BLaER1 treated with 17β-estradiol and CSF1 and Interleukin-3, amounts not matched to agents 10 nM and 100 nM (cell line): ENCODE data around the gene SV2C.

Source experiments
- H3K27ac ChIP-seq, 11 experiments: shearing (Covaris generic); formaldehyde crosslinking; 2 replicates each; pipeline ENCODE4 v1.8.1; 2022
- H3K27me3 ChIP-seq, 11 experiments: shearing (Covaris generic); formaldehyde crosslinking; 2 replicates each; pipeline ENCODE4 v1.8.1; 2022
- H3K36me3 ChIP-seq, 11 experiments: shearing (Covaris generic); formaldehyde crosslinking; 2 replicates each; pipeline ENCODE4 v1.8.1; 2022
- H3K4me1 ChIP-seq, 10 experiments: shearing (Covaris generic); formaldehyde crosslinking; 2 replicates each; pipeline ENCODE4 v1.8.1; 2022
- H3K4me2 ChIP-seq, 11 experiments: shearing (Covaris generic); formaldehyde crosslinking; 2 replicates each; pipeline ENCODE4 v1.8.1; 2022
- H3K4me3 ChIP-seq, 10 experiments: shearing (Covaris generic); formaldehyde crosslinking; 2 replicates each; pipeline ENCODE4 v1.8.1; 2022
- H3K9ac ChIP-seq, 11 experiments: shearing (Covaris generic); formaldehyde crosslinking; 2 replicates each; pipeline ENCODE4 v1.8.1; 2022
- H3K9me3 ChIP-seq, 11 experiments: shearing (Covaris generic); formaldehyde crosslinking; replicated peaks in 1 of 11; 2 replicates each; pipeline ENCODE4 v1.8.1; 2022
- H4K20me1 ChIP-seq, 11 experiments: shearing (Covaris generic); formaldehyde crosslinking; 2 replicates each; pipeline ENCODE4 v1.8.1; 2022
- Cebpa-rat ChIP-seq, 11 experiments: shearing (Covaris generic); IDR thresholded peaks; 2 replicates each; pipeline ENCODE4 v1.8.1; 2022

The SV2C gene

GRCh38 chr5:76376866-76377230, 293.7 kb downstream of the SV2C start:
- H3K4me1 ChIP-seq: peaks cover 9 to 24% (median 20%) of the 10 kb centered on the region in 10 experiments
- H3K27ac ChIP-seq: no peak overlapping the region
- H3K9ac ChIP-seq: no peak overlapping the region
- H3K36me3 ChIP-seq: no peaks in the 10 kb centered on the region
- H3K27me3 ChIP-seq: no peaks in the 10 kb centered on the region
- H3K9me3 ChIP-seq: no peaks in the 10 kb centered on the region
- H3K4me3 ChIP-seq: no peak overlapping the region
- H4K20me1 ChIP-seq: no peaks in the 10 kb centered on the region
- no peak overlapping the region for H3K4me2 ChIP-seq
- no peak for TF ChIP-seq Cebpa-rat (IDR thresholded peaks at IDR 0.05)

GRCh38 chr5:76378355-76378754, 295.2 kb downstream of the SV2C start:
- no peak overlapping the region for H3K4me3 ChIP-seq
- H3K4me1 ChIP-seq: peaks cover 9 to 14% (median 11%) of the 10 kb centered on the region in 10 experiments
- no peaks in the 10 kb centered on the region for H3K9me3 ChIP-seq
- no peak for TF ChIP-seq Cebpa-rat (IDR thresholded peaks at IDR 0.05)
- no peaks in the 10 kb centered on the region for H3K36me3 ChIP-seq
- H4K20me1 ChIP-seq: no peaks in the 10 kb centered on the region
- peak overlapping the region in 3 of 11 experiments; percentile 40 to 68 (median 56); a peak in 1 of 22 replicates for H3K4me2 ChIP-seq
- no peaks in the 10 kb centered on the region for H3K27me3 ChIP-seq
- H3K27ac ChIP-seq: no peak overlapping the region
- H3K9ac ChIP-seq: no peak overlapping the region

- no peak for TF ChIP-seq Cebpa-rat (IDR thresholded peaks at IDR 0.05)
- no peaks in the 10 kb centered on the region for H3K27me3 ChIP-seq
- no peaks in the 10 kb centered on the region for H3K36me3 ChIP-seq
- no peak overlapping the region for H3K4me3 ChIP-seq
- no peak overlapping the region for H3K9ac ChIP-seq
- peak overlapping the region; percentile 25 to 74 (median 52) for H3K4me2 ChIP-seq
- H3K4me1 ChIP-seq: peaks cover 11 to 20% (median 14%) of the 10 kb centered on the region in 10 experiments
- H4K20me1 ChIP-seq: no peaks in the 10 kb centered on the region
- no peaks in the 10 kb centered on the region for H3K9me3 ChIP-seq
- H3K27ac ChIP-seq: no peak overlapping the region
Observed at GRCh38 chr5:76379316-76379715, 296.1 kb downstream of the SV2C start.

- Histone ChIP-seq H3K27ac (no peak overlapping the region), H3K36me3 (no peaks in the 10 kb centered on the region), H3K9me3 (no peaks in the 10 kb centered on the region), H3K4me2 (peak overlapping the region in 6 of 11 experiments; percentile 25 to 74 (median 60); a peak in 11 of 22 replicates), H3K4me1 (peaks cover 11 to 25% (median 18%) of the 10 kb centered on the region in 10 experiments), H3K9ac (no peak overlapping the region), H4K20me1 (no peaks in the 10 kb centered on the region), H3K27me3 (no peaks in the 10 kb centered on the region), H3K4me3 (no peak overlapping the region)
- TF ChIP-seq Cebpa-rat (IDR thresholded peaks at IDR 0.05): no peak
Observed at GRCh38 chr5:76379855-76380254, 296.7 kb downstream of the SV2C start.

- H3K27ac ChIP-seq: no peak overlapping the region
- no peaks in the 10 kb centered on the region for H3K27me3 ChIP-seq
- H3K9ac ChIP-seq: no peak overlapping the region
- H3K4me3 ChIP-seq: no peak overlapping the region
- no peaks in the 10 kb centered on the region for H3K36me3 ChIP-seq
- H3K4me2 ChIP-seq: no peak overlapping the region
- H3K4me1 ChIP-seq: peaks cover 11 to 25% (median 18%) of the 10 kb centered on the region in 10 experiments
- no peak for TF ChIP-seq Cebpa-rat (IDR thresholded peaks at IDR 0.05)
- no peaks in the 10 kb centered on the region for H4K20me1 ChIP-seq
- no peaks in the 10 kb centered on the region for H3K9me3 ChIP-seq
Observed at GRCh38 chr5:76380346-76381066, 297.3 kb downstream of the SV2C start.

GRCh38 chr5:76383126-76383832, 300.1 kb downstream of the SV2C start:
- no peak for TF ChIP-seq Cebpa-rat (IDR thresholded peaks at IDR 0.05)
- Histone ChIP-seq H3K27ac (no peak overlapping the region), H3K36me3 (no peaks in the 10 kb centered on the region)

GRCh38 chr5:76384189-76384588, 301.0 kb downstream of the SV2C start:
- Histone ChIP-seq H4K20me1 (no peaks in the 10 kb centered on the region), H3K4me1 (peaks cover 6 to 19% (median 15%) of the 10 kb centered on the region in 10 experiments), H3K36me3 (no peaks in the 10 kb centered on the region), H3K9ac (no peak overlapping the region), H3K4me2 (peak overlapping the region in 8 of 11 experiments; percentile 17 to 39 (median 29); a peak in 10 of 22 replicates), H3K9me3 (no peaks in the 10 kb centered on the region), H3K27ac (no peak overlapping the region), H3K4me3 (no peak overlapping the region), H3K27me3 (no peaks in the 10 kb centered on the region)
- TF ChIP-seq Cebpa-rat (IDR thresholded peaks at IDR 0.05): no peak

More at GRCh38 chr5:76383126-76383832, 300.1 kb downstream of the SV2C start:
- Histone ChIP-seq H3K9me3 (no peaks in the 10 kb centered on the region), H3K27me3 (no peaks in the 10 kb centered on the region), H3K4me2 (no peak overlapping the region), H3K4me1 (peaks cover 11 to 25% (median 18%) of the 10 kb centered on the region in 10 experiments), H3K4me3 (no peak overlapping the region), H3K9ac (no peak overlapping the region), H4K20me1 (no peaks in the 10 kb centered on the region)

GRCh38 chr5:76384705-76385104, 301.5 kb downstream of the SV2C start:
- TF ChIP-seq Cebpa-rat (IDR thresholded peaks at IDR 0.05): no peak
- Histone ChIP-seq H3K9me3 (no peaks in the 10 kb centered on the region), H3K4me1 (peaks cover under 1 to 19% (median 15%) of the 10 kb centered on the region in 10 experiments; a peak in 19 of 20 replicates), H3K27ac (no peak overlapping the region), H3K4me3 (no peak overlapping the region), H4K20me1 (no peaks in the 10 kb centered on the region), H3K9ac (no peak overlapping the region), H3K4me2 (peak overlapping the region in 4 of 11 experiments; percentile 18 to 39 (median 30); a peak in 4 of 22 replicates), H3K27me3 (no peaks in the 10 kb centered on the region), H3K36me3 (no peaks in the 10 kb centered on the region)

GRCh38 chr5:76385540-76385939, 302.4 kb downstream of the SV2C start:
- Histone ChIP-seq H3K9me3 (no peaks in the 10 kb centered on the region), H4K20me1 (no peaks in the 10 kb centered on the region), H3K4me3 (no peak overlapping the region), H3K36me3 (no peaks in the 10 kb centered on the region), H3K9ac (no peak overlapping the region), H3K27me3 (no peaks in the 10 kb centered on the region), H3K27ac (no peak overlapping the region), H3K4me2 (no peak overlapping the region), H3K4me1 (peaks cover 7 to 27% (median 23%) of the 10 kb centered on the region in 10 experiments)
- no peak for TF ChIP-seq Cebpa-rat (IDR thresholded peaks at IDR 0.05)
